HL-60 (cell line): Measurements from ENCODE around the gene SNRPB2.

ENCODE experiments used
- TF ChIP-seq, protein P1 (sequence below): IDR thresholded peaks from 2 replicates; pipeline ENCODE4 v1.6.1; 2012; ENCODE audit warnings: low read depth; ENCODE audit not compliant: insufficient replicate concordance
- TF ChIP-seq, protein P2 (sequence below): IDR thresholded peaks from one replicate; pipeline ENCODE4 v1.5.1; 2011; ENCODE audit warnings: low read length, control low read depth, inconsistent platforms; ENCODE audit not compliant: insufficient read depth

DNA sequence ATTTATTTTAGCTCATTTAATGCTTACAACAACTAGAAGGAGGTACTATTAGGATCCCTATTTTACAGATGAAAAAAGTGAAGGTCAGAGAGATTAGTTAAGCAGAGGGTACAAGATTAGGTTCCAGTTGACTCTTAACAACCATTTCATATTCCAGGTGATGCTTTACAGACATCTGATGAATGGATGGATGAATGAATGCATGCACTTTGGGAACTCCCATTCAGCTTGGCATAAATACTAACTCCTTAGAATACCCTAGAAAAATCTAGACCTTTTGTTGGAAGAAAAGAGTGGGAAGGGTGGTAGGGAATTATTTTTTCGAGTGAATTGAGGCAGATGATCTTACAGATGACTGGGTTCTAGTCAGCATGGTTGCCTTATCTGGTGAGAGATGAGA lies 746 bp upstream of the SNRPB2 start:
- TF ChIP-seq, protein P1, sequence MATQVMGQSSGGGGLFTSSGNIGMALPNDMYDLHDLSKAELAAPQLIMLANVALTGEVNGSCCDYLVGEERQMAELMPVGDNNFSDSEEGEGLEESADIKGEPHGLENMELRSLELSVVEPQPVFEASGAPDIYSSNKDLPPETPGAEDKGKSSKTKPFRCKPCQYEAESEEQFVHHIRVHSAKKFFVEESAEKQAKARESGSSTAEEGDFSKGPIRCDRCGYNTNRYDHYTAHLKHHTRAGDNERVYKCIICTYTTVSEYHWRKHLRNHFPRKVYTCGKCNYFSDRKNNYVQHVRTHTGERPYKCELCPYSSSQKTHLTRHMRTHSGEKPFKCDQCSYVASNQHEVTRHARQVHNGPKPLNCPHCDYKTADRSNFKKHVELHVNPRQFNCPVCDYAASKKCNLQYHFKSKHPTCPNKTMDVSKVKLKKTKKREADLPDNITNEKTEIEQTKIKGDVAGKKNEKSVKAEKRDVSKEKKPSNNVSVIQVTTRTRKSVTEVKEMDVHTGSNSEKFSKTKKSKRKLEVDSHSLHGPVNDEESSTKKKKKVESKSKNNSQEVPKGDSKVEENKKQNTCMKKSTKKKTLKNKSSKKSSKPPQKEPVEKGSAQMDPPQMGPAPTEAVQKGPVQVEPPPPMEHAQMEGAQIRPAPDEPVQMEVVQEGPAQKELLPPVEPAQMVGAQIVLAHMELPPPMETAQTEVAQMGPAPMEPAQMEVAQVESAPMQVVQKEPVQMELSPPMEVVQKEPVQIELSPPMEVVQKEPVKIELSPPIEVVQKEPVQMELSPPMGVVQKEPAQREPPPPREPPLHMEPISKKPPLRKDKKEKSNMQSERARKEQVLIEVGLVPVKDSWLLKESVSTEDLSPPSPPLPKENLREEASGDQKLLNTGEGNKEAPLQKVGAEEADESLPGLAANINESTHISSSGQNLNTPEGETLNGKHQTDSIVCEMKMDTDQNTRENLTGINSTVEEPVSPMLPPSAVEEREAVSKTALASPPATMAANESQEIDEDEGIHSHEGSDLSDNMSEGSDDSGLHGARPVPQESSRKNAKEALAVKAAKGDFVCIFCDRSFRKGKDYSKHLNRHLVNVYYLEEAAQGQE, result no peak
- TF ChIP-seq, protein P2, sequence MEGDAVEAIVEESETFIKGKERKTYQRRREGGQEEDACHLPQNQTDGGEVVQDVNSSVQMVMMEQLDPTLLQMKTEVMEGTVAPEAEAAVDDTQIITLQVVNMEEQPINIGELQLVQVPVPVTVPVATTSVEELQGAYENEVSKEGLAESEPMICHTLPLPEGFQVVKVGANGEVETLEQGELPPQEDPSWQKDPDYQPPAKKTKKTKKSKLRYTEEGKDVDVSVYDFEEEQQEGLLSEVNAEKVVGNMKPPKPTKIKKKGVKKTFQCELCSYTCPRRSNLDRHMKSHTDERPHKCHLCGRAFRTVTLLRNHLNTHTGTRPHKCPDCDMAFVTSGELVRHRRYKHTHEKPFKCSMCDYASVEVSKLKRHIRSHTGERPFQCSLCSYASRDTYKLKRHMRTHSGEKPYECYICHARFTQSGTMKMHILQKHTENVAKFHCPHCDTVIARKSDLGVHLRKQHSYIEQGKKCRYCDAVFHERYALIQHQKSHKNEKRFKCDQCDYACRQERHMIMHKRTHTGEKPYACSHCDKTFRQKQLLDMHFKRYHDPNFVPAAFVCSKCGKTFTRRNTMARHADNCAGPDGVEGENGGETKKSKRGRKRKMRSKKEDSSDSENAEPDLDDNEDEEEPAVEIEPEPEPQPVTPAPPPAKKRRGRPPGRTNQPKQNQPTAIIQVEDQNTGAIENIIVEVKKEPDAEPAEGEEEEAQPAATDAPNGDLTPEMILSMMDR, result no peak
